Upper lobe of left lung (tissue), 6 donors: Measurements from ENCODE around the gene CPNE5. TPM values are rescaled to one million over a fixed set of nuclear protein-coding genes. Genes with fewer than 3 reads are reported as not detected.

Experiments
- ATAC-seq, 2 donors: fragments of 200-7000 bp; cut with Tn5 transposase; one replicate each; pipeline ENCODE4 v1.9.1; 2022; ENCODE audit warnings: mild to moderate bottlenecking in 2 of 2, moderate library complexity in 2 of 2; ENCODE audit not compliant: low FRiP score in 2 of 2
- DNase-seq, 2 donors: peaks; one replicate each; pipeline ENCODE4 v3.0.0-alpha.2; 2019 to 2020
- H3K27ac ChIP-seq, 4 donors: fragments of 200-600 bp; sonication (generic); one replicate each; pipeline ENCODE4 v1.5.1; 2016 to 2019
- H3K27me3 ChIP-seq, 4 donors: fragments of 200-600 bp; sonication (generic); one replicate each; pipeline ENCODE4 v1.5.1; 2017 to 2019
- H3K36me3 ChIP-seq, 4 donors: fragments of 200-600 bp; sonication (generic); one replicate each; pipeline ENCODE4 v1.5.1; 2016 to 2019
- H3K4me1 ChIP-seq, 4 donors: fragments of 200-600 bp; sonication (generic); one replicate each; pipeline ENCODE4 v1.5.1; 2018 to 2019
- H3K4me3 ChIP-seq, 4 donors: fragments of 200-600 bp; sonication (generic); one replicate each; pipeline ENCODE4 v1.5.1; 2017 to 2019; ENCODE audit warnings: mild to moderate bottlenecking in 2 of 4, moderate library complexity in 1 of 4
- H3K9me3 ChIP-seq, 4 donors: fragments of 200-600 bp; sonication (generic); one replicate each; pipeline ENCODE4 v1.5.1; 2018 to 2019
- CTCF ChIP-seq, 6 experiments: fragments of 450-650 bp in 4 of 6; fragments of 200-600 bp in 2 of 6; sonication (generic) in 2 of 6; IDR thresholded peaks; one replicate each; pipeline ENCODE4 v1.5.1; 2016 to 2019; ENCODE audit warnings: antibody characterized with exemption in 6 of 6
- EP300 ChIP-seq, 4 donors: sonication (generic); formaldehyde crosslinking; IDR thresholded peaks; one replicate each; pipeline ENCODE4 v1.5.1; 2017; ENCODE audit warnings: antibody characterized with exemption in 4 of 4, control low read depth in 2 of 4
- POLR2A ChIP-seq, 4 donors: fragments of 450-650 bp; IDR thresholded peaks; one replicate each; pipeline ENCODE4 v1.5.1; 2016 to 2017; ENCODE audit warnings: antibody characterized with exemption in 4 of 4, mild to moderate bottlenecking in 2 of 4
- POLR2AphosphoS5 ChIP-seq, 2 donors: sonication (generic); formaldehyde crosslinking; IDR thresholded peaks; one replicate each; pipeline ENCODE4 v1.5.1; 2017; ENCODE audit warnings: antibody characterized with exemption in 2 of 2
- WGBS, 2 donors: methylation state at CpG; one replicate each; pipeline ENCODE4 v1.1.5; 2017 to 2018; 5-methylcytosine and 5-hydroxymethylcytosine counted together
- total RNA-seq, 6 donors: library from RNA; depleted of rRNA in 4 of 6; stranded (reverse); fragments of >200 nt in 4 of 6; gene quantifications; one replicate each; pipeline versions ENCODE4 v1.1.0 to v1.2.1, GENCODE V29; 2016 to 2021
- donor health status: DM: no; HTN: no; CAD: no; lungs with moderate emphysema.
- donor health status: DM: no; HTN: yes; CAD: no; lungs with severe emphysema.

The CPNE5 gene
- total RNA-seq, 6 donors from 2014 or later, result 0.89 to 5.4 (median 2.5) TPM

GRCh38 chr6:36703982-36704381, 135.3 kb downstream of the CPNE5 start:
- TF ChIP-seq POLR2AphosphoS5 (IDR thresholded peaks at IDR 0.05) (no peak), CTCF (IDR thresholded peaks at IDR 0.05) (no peak), EP300 (IDR thresholded peaks at IDR 0.05) (no peak), POLR2A (IDR thresholded peaks at IDR 0.05) (no peak)
- Histone ChIP-seq H3K27me3 (no peaks in the 10 kb centered on the region), H3K27ac (no peak overlapping the region), H3K9me3 (no peaks in the 10 kb centered on the region), H3K36me3 (no peaks in the 10 kb centered on the region), H3K4me1 (peaks cover 0 to 9% (median 3%) of the 10 kb centered on the region in 4 donors), H3K4me3 (no peak overlapping the region)
- WGBS, 2 donors, result 95% methylated on average over 13 to 17 of the region's 18 CpGs
- no peak for ATAC-seq
- no peak for DNase-seq

- Histone ChIP-seq H3K36me3 (no peaks in the 10 kb centered on the region), H3K4me3 (no peak overlapping the region), H3K27ac (no peak overlapping the region), H3K4me1 (peaks cover 0 to 10% (median 3%) of the 10 kb centered on the region in 4 donors), H3K9me3 (no peaks in the 10 kb centered on the region), H3K27me3 (no peaks in the 10 kb centered on the region)
- 95 to 98% methylated on average over 5 of the region's 5 CpGs for WGBS, 2 donors
- no peak for DNase-seq
- ATAC-seq, result no peak
- TF ChIP-seq CTCF (IDR thresholded peaks at IDR 0.05) (no peak), POLR2A (IDR thresholded peaks at IDR 0.05) (no peak), EP300 (IDR thresholded peaks at IDR 0.05) (no peak), POLR2AphosphoS5 (IDR thresholded peaks at IDR 0.05) (no peak)
Observed at GRCh38 chr6:36703081-36703606, 136.1 kb downstream of the CPNE5 start.

- WGBS, 2 donors, result 88 to 93% methylated on average over 3 of the region's 3 CpGs
- H3K9me3 ChIP-seq, result no peaks in the 10 kb centered on the region
- H3K4me1 ChIP-seq, result peaks cover 0 to 14% (median 3%) of the 10 kb centered on the region in 4 donors
- TF ChIP-seq POLR2A (IDR thresholded peaks at IDR 0.05) (no peak), CTCF (IDR thresholded peaks at IDR 0.05) (no peak), POLR2AphosphoS5 (IDR thresholded peaks at IDR 0.05) (no peak), EP300 (IDR thresholded peaks at IDR 0.05) (no peak)
- H3K27me3 ChIP-seq, result no peaks in the 10 kb centered on the region
- no peak overlapping the region for H3K27ac ChIP-seq
- DNase-seq, result no peak
- H3K4me3 ChIP-seq, result no peak overlapping the region
- ATAC-seq, result no peak
- no peaks in the 10 kb centered on the region for H3K36me3 ChIP-seq
Observed at GRCh38 chr6:36702656-36703055, 136.6 kb downstream of the CPNE5 start.

- 53 to 58% methylated on average over 3 of the region's 3 CpGs for WGBS, 2 donors
- Histone ChIP-seq H3K27me3 (no peaks in the 10 kb centered on the region), H3K4me1 (peaks cover 0 to 18% (median 3%) of the 10 kb centered on the region in 4 donors), H3K27ac (no peak overlapping the region), H3K4me3 (no peak overlapping the region), H3K9me3 (no peaks in the 10 kb centered on the region), H3K36me3 (no peaks in the 10 kb centered on the region)
- DNase-seq, result no peak
- no peak for TF ChIP-seq EP300 (IDR thresholded peaks at IDR 0.05)
- TF ChIP-seq POLR2AphosphoS5 (IDR thresholded peaks at IDR 0.05), result no peak
- peak in 2 of 6 experiments; percentile 19 to 31 for TF ChIP-seq CTCF (IDR thresholded peaks at IDR 0.05)
- ATAC-seq, result peak in 1 of 2 donors; percentile 39
Observed at GRCh38 chr6:36701401-36701991, 137.7 kb downstream of the CPNE5 start.

GRCh38 chr6:36700831-36701230, 138.4 kb downstream of the CPNE5 start:
- Histone ChIP-seq H3K36me3 (no peaks in the 10 kb centered on the region), H3K4me1 (peaks cover 0 to 18% (median 3%) of the 10 kb centered on the region in 4 donors), H3K27ac (no peak overlapping the region), H3K27me3 (no peaks in the 10 kb centered on the region), H3K4me3 (no peak overlapping the region), H3K9me3 (no peaks in the 10 kb centered on the region)
- ATAC-seq, result peak in 1 of 2 donors; percentile 47
- TF ChIP-seq EP300 (IDR thresholded peaks at IDR 0.05), result no peak
- no peak for TF ChIP-seq POLR2A (IDR thresholded peaks at IDR 0.05)
- no peak for TF ChIP-seq CTCF (IDR thresholded peaks at IDR 0.05)
- TF ChIP-seq POLR2AphosphoS5 (IDR thresholded peaks at IDR 0.05), result no peak
- WGBS, 2 donors, result 71 to 84% methylated on average over 3 of the region's 3 CpGs
- DNase-seq, result no peak
